Liver (tissue), 9 donors: ENCODE data around the gene TMEM26. TPM values are rescaled to one million over a fixed set of nuclear protein-coding genes. Genes with fewer than 3 reads are reported as not detected.

ENCODE experiments used
- DNase-seq: peaks from one replicate; pipeline ENCODE4 v3.0.0-alpha.2; 2017; ENCODE audit warnings: low spot score
- H3K27ac ChIP-seq, 2 donors: one replicate each; pipeline ENCODE4 v1.7.0; 2013; ENCODE audit warnings: inconsistent platforms in 2 of 2, low read length in 2 of 2, control low read depth in 1 of 2, low read depth in 1 of 2, mild to moderate bottlenecking in 1 of 2
- H3K27me3 ChIP-seq, 4 donors: one replicate each; pipeline versions ENCODE4 v1.6.1 to v1.7.0; 2013; ENCODE audit warnings: low read length in 3 of 4, inconsistent platforms in 1 of 4, mild to moderate bottlenecking in 1 of 4, moderate library complexity in 1 of 4; ENCODE audit not compliant: control insufficient read depth in 4 of 4, insufficient read depth in 4 of 4
- H3K36me3 ChIP-seq, 4 donors: one replicate each; pipeline versions ENCODE4 v1.6.1 to v1.7.0; 2013; ENCODE audit warnings: low read length in 3 of 4, mild to moderate bottlenecking in 3 of 4, low read depth in 1 of 4, moderate library complexity in 1 of 4; ENCODE audit not compliant: control insufficient read depth in 4 of 4, insufficient read depth in 3 of 4
- H3K4me1 ChIP-seq, 4 donors: one replicate each; pipeline versions ENCODE4 v1.6.1 to v1.7.0; 2013; ENCODE audit warnings: low read length in 3 of 4, mild to moderate bottlenecking in 3 of 4, moderate library complexity in 1 of 4; ENCODE audit not compliant: control insufficient read depth in 4 of 4, insufficient read depth in 4 of 4
- H3K4me3 ChIP-seq, 3 donors: one replicate each; pipeline versions ENCODE4 v1.6.1 to v1.7.0; 2013; ENCODE audit warnings: low read length in 3 of 3, control low read depth in 1 of 3, low read depth in 1 of 3, mild to moderate bottlenecking in 1 of 3
- H3K9ac ChIP-seq, 2 donors: one replicate each; pipeline ENCODE4 v1.7.0; 2013; ENCODE audit warnings: low read length in 2 of 2, mild to moderate bottlenecking in 2 of 2, moderate library complexity in 2 of 2, control low read depth in 1 of 2, low read depth in 1 of 2
- H3K9me3 ChIP-seq, 4 donors: one replicate each; pipeline versions ENCODE4 v1.6.1 to v1.7.0; 2013; ENCODE audit warnings: low read length in 3 of 4; ENCODE audit not compliant: control insufficient read depth in 4 of 4
- EGR1 ChIP-seq, 2 donors: IDR thresholded peaks; 2 replicates each; pipeline ENCODE4 v1.6.1; 2016 to 2018; ENCODE audit warnings: antibody characterized with exemption in 2 of 2, low read depth in 2 of 2
- FOXA1 ChIP-seq: IDR thresholded peaks from 2 replicates; pipeline ENCODE4 v1.6.1; 2016; ENCODE audit warnings: antibody characterized with exemption
- FOXA2 ChIP-seq: IDR thresholded peaks from 2 replicates; pipeline ENCODE4 v1.6.1; 2016; ENCODE audit warnings: antibody characterized with exemption
- GABPA ChIP-seq, 2 donors: IDR thresholded peaks in 1 of 2; conservative IDR thresholded peaks in 1 of 2; 2 replicates each; pipeline ENCODE4 v1.6.1; 2016; ENCODE audit warnings: antibody characterized with exemption in 2 of 2, mild to moderate bottlenecking in 1 of 2, moderate library complexity in 1 of 2
- HNF4A ChIP-seq, 2 donors: conservative IDR thresholded peaks; 2 replicates each; pipeline ENCODE4 v1.6.1; 2016; ENCODE audit warnings: antibody characterized with exemption in 2 of 2, mild to moderate bottlenecking in 2 of 2
- HNF4G ChIP-seq: IDR thresholded peaks from 2 replicates; pipeline ENCODE4 v1.6.1; 2016; ENCODE audit warnings: antibody characterized with exemption
- JUND ChIP-seq, 2 donors: IDR thresholded peaks; 2 replicates each; pipeline ENCODE4 v1.6.1; 2016; ENCODE audit warnings: antibody characterized with exemption in 2 of 2
- NR2F2 ChIP-seq: IDR thresholded peaks from 2 replicates; pipeline ENCODE4 v1.6.1; 2016; ENCODE audit warnings: antibody characterized with exemption
- RAD21 ChIP-seq, 2 donors: IDR thresholded peaks; 2 replicates each; pipeline ENCODE4 v1.6.1; 2016; ENCODE audit warnings: antibody characterized with exemption in 2 of 2, mild to moderate bottlenecking in 2 of 2
- RXRA ChIP-seq, 2 donors: IDR thresholded peaks; 2 replicates each; pipeline ENCODE4 v1.6.1; 2017 to 2018; ENCODE audit warnings: antibody characterized with exemption in 2 of 2, mild to moderate bottlenecking in 1 of 2
- WGBS: extraction: QIAGEN DNeasy Blood & Tissue Kit; methylation state at CpG from one replicate; pipeline ENCODE4 v1.1.7; 2013; 5-methylcytosine and 5-hydroxymethylcytosine counted together
- polyA plus RNA-seq, 2 donors: library from polyadenylated mRNA; stranded (reverse) in 1 of 2; unstranded in 1 of 2; fragments of 200-250 nt in 1 of 2; fragments of >200 nt in 1 of 2; fragmentation: Nextera tagmentation in 1 of 2; extraction: Ambion mirVana in 1 of 2; gene quantifications; one replicate each; pipeline versions ENCODE4 v1.2.1 to v1.2.3, GENCODE V29; 2013 to 2015
- total RNA-seq, 2 donors: library from RNA; depleted of rRNA; stranded (reverse); fragments of >200 nt; gene quantifications; one replicate each; pipeline ENCODE4 v1.2.3, GENCODE V29; 2014
- TF ChIP-seq, protein P1 (sequence below): fragments of 150-350 bp; IDR thresholded peaks from 2 replicates; pipeline ENCODE4 v1.5.1; 2017; ENCODE audit warnings: improper control_type of control experiment, low read depth, low read length; ENCODE audit not compliant: missing input control
- TF ChIP-seq, protein P2 (sequence below): IDR thresholded peaks from 2 replicates; pipeline ENCODE4 v1.6.1; 2016; ENCODE audit warnings: antibody characterized with exemption
- TF ChIP-seq, protein P3 (sequence below): IDR thresholded peaks from 2 replicates; pipeline ENCODE4 v1.6.1; 2016; ENCODE audit warnings: antibody characterized with exemption
- TF ChIP-seq, protein P4 (sequence below): IDR thresholded peaks from 2 replicates; pipeline ENCODE4 v1.6.1; 2016; ENCODE audit warnings: antibody characterized with exemption
- TF ChIP-seq, protein P5 (sequence below): IDR thresholded peaks from 2 replicates; pipeline ENCODE4 v1.6.1; 2016; ENCODE audit warnings: antibody characterized with exemption, mild to moderate bottlenecking
- donor health status: healthy.
- donor health status: healthy.
- donor health status: healthy.
- donor health status: healthy.
- donor health status: healthy.

The TMEM26 gene
- total and polyA plus RNA-seq, 4 donors, result 0.31 to 5.5 (median 1.2) TPM

DNA sequence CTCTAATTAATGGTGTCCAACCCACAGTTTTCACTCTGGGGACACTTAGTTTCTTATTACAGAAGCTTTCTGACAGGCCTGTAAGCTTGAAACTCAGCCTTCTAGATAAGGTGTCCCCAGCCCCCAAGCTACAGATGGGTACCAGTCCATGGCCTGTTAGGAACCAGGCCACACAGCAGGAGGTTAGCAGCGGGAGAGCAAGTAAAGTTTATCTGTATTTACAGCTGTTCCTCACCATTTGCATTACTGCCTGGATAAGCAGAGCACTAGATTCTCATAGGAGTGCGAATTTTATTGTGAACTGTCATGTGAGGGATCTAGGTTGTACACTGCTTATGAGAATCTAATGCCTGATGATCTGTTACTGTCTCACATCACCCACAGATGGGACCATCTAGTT, 93.7 kb downstream of the TMEM26 start:
- TF ChIP-seq, protein P1, sequence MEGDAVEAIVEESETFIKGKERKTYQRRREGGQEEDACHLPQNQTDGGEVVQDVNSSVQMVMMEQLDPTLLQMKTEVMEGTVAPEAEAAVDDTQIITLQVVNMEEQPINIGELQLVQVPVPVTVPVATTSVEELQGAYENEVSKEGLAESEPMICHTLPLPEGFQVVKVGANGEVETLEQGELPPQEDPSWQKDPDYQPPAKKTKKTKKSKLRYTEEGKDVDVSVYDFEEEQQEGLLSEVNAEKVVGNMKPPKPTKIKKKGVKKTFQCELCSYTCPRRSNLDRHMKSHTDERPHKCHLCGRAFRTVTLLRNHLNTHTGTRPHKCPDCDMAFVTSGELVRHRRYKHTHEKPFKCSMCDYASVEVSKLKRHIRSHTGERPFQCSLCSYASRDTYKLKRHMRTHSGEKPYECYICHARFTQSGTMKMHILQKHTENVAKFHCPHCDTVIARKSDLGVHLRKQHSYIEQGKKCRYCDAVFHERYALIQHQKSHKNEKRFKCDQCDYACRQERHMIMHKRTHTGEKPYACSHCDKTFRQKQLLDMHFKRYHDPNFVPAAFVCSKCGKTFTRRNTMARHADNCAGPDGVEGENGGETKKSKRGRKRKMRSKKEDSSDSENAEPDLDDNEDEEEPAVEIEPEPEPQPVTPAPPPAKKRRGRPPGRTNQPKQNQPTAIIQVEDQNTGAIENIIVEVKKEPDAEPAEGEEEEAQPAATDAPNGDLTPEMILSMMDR, result no peak
- TF ChIP-seq JUND (IDR thresholded peaks at IDR 0.05) (no peak), HNF4G (no peak), HNF4A (conservative IDR thresholded peaks at IDR 0.05) (no peak), GABPA (IDR thresholded peaks at IDR 0.05 in 1 of 2, conservative IDR thresholded peaks at IDR 0.05 in 1 of 2) (no peak), RXRA (IDR thresholded peaks at IDR 0.05) (no peak), RAD21 (IDR thresholded peaks at IDR 0.05) (no peak), EGR1 (IDR thresholded peaks at IDR 0.05; ENCODE audit: low read depth in 2 of 2) (no peak), FOXA2 (no peak)
- TF ChIP-seq, protein P2, sequence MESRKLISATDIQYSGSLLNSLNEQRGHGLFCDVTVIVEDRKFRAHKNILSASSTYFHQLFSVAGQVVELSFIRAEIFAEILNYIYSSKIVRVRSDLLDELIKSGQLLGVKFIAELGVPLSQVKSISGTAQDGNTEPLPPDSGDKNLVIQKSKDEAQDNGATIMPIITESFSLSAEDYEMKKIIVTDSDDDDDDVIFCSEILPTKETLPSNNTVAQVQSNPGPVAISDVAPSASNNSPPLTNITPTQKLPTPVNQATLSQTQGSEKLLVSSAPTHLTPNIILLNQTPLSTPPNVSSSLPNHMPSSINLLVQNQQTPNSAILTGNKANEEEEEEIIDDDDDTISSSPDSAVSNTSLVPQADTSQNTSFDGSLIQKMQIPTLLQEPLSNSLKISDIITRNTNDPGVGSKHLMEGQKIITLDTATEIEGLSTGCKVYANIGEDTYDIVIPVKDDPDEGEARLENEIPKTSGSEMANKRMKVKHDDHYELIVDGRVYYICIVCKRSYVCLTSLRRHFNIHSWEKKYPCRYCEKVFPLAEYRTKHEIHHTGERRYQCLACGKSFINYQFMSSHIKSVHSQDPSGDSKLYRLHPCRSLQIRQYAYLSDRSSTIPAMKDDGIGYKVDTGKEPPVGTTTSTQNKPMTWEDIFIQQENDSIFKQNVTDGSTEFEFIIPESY, result no peak
- TF ChIP-seq, protein P3, sequence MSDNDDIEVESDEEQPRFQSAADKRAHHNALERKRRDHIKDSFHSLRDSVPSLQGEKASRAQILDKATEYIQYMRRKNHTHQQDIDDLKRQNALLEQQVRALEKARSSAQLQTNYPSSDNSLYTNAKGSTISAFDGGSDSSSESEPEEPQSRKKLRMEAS, result no peak
- TF ChIP-seq, protein P4, sequence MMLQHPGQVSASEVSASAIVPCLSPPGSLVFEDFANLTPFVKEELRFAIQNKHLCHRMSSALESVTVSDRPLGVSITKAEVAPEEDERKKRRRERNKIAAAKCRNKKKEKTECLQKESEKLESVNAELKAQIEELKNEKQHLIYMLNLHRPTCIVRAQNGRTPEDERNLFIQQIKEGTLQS, result no peak

DNA sequence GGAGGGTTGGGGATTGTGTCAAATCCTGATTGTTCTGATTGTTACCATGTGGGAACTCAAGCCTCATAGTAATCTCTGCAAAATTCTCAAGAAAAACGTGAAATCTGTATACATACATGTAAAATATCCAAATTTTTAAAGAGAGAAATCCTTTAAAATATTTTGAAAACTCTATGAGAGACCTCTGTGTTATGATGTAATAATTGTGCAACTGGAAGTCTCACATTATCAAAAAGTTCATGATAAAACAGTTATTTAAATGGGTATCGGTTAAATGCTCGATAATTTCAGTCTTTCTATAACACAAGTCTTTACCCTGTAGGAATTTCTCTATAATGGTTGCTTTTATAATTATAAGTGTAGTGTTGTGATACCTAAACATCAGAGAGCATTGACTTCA, 95.5 kb downstream of the TMEM26 start:
- WGBS, result 62% methylated on average over 3 of the region's 3 CpGs
- H3K4me3 ChIP-seq, result no peak overlapping the region
- H3K4me1 ChIP-seq, result no peaks in the 10 kb centered on the region
- no peak overlapping the region for H3K27ac ChIP-seq
- H3K9ac ChIP-seq, result no peak overlapping the region
- H3K27me3 ChIP-seq, result no peaks in the 10 kb centered on the region
- H3K9me3 ChIP-seq, result no peaks in the 10 kb centered on the region
- TF ChIP-seq NR2F2 (no peak), HNF4A (conservative IDR thresholded peaks at IDR 0.05) (no peak), GABPA (IDR thresholded peaks at IDR 0.05 in 1 of 2, conservative IDR thresholded peaks at IDR 0.05 in 1 of 2) (no peak), FOXA2 (no peak), FOXA1 (no peak)
- TF ChIP-seq, protein P5, sequence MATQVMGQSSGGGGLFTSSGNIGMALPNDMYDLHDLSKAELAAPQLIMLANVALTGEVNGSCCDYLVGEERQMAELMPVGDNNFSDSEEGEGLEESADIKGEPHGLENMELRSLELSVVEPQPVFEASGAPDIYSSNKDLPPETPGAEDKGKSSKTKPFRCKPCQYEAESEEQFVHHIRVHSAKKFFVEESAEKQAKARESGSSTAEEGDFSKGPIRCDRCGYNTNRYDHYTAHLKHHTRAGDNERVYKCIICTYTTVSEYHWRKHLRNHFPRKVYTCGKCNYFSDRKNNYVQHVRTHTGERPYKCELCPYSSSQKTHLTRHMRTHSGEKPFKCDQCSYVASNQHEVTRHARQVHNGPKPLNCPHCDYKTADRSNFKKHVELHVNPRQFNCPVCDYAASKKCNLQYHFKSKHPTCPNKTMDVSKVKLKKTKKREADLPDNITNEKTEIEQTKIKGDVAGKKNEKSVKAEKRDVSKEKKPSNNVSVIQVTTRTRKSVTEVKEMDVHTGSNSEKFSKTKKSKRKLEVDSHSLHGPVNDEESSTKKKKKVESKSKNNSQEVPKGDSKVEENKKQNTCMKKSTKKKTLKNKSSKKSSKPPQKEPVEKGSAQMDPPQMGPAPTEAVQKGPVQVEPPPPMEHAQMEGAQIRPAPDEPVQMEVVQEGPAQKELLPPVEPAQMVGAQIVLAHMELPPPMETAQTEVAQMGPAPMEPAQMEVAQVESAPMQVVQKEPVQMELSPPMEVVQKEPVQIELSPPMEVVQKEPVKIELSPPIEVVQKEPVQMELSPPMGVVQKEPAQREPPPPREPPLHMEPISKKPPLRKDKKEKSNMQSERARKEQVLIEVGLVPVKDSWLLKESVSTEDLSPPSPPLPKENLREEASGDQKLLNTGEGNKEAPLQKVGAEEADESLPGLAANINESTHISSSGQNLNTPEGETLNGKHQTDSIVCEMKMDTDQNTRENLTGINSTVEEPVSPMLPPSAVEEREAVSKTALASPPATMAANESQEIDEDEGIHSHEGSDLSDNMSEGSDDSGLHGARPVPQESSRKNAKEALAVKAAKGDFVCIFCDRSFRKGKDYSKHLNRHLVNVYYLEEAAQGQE, result no peak
- TF ChIP-seq, protein P2, result no peak
- DNase-seq, result no peak
- no peaks in the 10 kb centered on the region for H3K36me3 ChIP-seq

More for the DNA sequence above, 93.7 kb downstream of the TMEM26 start:
- Histone ChIP-seq H3K9ac (no peak overlapping the region), H3K4me1 (no peaks in the 10 kb centered on the region), H3K4me3 (no peak overlapping the region), H3K27me3 (no peaks in the 10 kb centered on the region), H3K9me3 (no peaks in the 10 kb centered on the region), H3K36me3 (no peaks in the 10 kb centered on the region), H3K27ac (no peak overlapping the region)
- WGBS, result 69% methylated on average over 2 of the region's 2 CpGs
- no peak for DNase-seq
